ENCODE data around the gene DUSP16.

Gene DUSP16

DNA sequence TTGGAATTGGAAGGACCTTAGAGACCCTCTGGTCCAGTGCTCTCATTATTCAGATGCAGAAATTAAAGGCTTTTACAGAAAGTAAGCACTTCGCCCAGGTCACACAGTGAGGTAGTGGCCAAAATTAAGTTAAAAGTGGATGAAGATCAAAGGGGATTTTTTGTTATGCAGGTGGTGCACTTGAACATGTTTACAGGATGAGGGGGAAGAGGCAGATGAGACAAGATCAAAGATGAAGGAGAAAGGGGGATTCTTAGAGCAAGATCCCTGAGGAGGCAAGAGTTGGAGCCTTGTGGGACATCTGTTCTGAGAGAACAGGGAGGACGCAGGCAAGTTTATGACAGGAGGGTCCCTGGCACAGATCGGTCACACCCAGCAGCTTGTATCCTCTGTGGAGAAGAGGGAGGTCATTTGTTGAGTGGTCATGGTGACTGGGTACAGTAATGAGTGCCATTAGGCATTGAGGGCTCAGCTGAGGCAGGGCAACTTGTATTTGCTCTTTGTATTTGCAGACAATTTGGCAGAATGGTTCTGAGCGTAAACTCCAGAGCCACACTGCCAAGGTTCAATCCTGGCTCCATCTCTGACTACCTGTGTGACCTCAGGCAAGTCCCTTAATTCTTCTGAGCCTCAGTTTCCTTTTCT, 121.8 kb downstream of the DUSP16 start:
- no peak for DNase-seq (ENCODE audit: low spot score)

DNA sequence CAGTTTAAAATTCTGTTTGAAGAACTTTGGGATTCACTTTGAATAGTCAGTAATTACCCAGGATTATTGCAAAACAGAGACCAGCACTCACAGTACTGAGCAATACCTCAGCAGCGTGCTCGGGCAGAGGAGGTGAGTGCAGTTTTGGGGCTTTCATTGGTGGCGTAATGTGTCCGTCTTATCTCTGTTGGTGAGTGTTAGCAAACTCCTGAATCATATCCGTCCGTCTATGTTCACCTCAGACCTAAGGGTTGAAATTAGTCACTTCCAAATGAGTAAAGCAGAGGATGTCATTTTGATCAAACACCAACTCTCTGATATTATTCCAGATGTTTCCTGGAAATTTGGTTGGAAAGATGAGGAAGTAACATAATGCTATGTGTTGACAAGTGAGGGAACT, 123.0 kb downstream of the DUSP16 start:
- peak; percentile 16 for DNase-seq (ENCODE audit: low spot score)

DNA sequence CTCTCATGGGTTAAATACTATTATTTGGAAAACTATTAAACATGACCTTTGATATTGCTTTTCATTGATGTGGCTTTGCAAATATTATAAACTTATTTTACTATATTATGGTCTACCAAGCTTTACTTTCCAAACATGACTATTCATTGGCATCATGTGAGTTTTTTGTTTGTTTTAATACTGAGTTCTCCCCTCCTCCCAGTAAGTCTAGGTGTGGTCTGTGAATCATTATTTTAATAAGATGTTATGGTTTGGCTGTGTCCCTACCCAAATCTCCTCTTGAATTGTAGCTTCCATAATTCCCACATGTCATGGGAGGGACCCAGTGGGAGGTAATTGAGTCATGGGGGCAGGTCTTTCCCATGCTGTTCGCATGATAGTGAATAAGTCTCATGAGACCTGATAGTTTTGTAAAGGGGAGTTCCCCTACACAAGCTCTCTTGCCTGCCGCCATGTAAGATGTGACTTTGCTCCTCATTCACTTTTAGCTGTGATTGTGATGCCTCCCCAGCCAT, 125.8 kb downstream of the DUSP16 start:
- DNase-seq (ENCODE audit: low spot score), result no peak

DNA sequence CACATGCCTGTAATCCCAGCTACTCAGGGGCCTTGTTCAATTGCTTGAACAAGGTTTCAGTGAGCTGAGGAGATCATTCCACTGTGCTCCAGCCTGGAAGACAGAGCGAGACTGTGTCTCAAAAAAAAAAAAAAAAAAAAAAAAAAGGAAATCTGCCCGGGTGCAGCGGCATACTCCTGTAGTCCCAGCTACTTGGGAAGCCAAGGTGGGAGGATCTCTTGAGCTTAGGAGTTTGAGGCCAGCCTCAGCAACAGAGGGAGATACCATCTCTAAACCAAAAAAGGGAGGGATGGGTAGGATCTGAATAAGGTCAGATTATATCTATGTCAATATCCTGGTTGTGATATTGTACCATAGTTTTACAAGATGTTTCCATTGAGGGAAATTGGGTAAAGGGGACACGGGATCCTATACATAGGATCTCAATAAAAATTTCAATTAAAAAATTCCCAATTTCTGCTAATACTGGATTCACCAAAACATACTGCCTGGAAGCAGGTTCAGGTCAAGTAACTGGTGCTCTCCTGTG, 129.4 kb downstream of the DUSP16 start:
- no peak for DNase-seq (ENCODE audit: low spot score)

DNA sequence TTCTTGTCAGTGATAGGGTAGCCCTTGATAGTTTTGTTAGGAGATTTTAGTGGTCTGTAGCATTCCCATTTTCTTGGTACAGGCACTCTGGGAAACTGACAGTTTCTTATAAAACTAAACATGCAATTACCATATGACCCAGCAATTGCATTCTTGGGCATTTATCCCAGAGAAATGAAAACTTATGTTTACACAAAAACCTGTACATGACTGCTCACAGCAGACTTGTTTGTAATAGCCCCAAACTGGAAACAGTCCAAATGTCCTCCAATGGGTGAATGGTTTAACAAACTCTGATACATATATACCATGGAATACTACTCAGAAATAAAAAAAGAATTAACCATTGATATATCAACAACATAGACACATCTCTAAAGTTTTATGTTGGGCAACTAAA, 130.3 kb downstream of the DUSP16 start:
- DNase-seq (ENCODE audit: low spot score), result no peak

DNA sequence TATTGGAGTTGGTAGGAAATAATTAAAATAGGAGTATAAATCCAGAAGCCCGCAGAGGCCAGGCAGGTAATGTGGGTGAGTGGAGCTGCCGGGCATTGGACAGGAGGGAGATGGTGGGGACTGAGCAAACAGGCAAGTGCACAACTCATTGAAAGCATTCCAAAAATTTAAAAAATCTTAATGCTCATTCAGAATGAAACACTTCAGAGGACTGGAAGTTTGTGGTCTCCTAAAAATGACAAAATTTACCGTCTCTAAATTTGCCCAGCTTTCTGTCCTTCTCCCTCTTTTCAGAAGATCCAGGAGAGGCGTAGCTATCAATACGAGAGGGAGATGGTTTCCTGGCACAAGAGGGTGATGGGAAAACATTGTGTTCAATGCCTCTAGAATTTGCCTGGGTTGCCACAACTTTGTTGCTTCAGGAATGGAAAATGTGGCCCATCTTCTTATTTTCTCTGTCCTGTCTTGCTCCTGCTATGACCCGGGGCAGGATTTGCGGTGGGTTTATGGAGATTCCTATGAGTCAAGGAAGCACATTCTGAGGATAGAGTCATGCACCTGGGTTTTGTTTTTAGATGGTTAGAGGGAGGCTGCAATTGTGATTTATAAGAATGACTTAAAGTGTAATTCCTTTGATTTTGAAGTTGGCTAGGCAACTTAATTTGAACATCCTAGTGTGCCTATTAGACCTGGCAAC, 133.6 kb downstream of the DUSP16 start:
- no peak for DNase-seq (ENCODE audit: low spot score)

DNA sequence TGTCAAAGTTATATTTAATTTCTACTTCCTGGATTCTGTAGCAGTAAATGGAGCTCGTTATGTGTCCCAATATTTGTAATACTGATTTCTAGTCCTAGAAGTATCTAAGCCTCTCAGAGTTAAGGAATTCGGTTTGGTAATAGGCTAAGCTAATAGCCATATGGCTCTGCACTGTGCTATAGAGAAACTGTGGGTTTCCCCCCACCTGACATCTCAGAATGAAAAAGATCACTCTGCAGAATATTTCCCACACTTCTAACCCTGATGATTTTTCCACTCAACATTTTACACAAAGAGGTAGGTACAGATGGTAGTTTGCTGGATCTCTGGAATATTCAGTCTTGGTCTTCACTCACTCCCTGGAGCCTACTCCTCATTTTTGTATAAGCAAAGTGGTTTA, 134.6 kb downstream of the DUSP16 start:
- DNase-seq (ENCODE audit: low spot score), result no peak

DNA sequence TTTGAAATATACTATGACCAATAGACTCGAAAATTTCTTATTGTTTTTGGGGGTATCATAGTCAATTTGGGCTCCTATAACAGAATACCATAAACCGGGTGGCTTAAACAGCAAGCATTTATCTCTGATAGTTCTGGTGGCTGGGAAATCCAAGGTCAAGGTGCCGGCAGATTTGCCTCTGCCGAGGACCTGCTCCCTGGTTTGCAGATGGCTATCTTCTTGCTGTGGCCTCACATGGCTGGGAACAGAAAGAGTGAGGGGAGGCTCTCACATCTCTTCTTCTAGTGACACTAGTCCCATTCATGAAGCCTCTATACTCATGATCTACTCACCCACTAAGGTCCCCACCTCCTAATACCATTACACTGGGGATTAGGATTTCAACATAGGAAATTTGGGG, 135.1 kb downstream of the DUSP16 start:
- DNase-seq (ENCODE audit: low spot score), result no peak

DNA sequence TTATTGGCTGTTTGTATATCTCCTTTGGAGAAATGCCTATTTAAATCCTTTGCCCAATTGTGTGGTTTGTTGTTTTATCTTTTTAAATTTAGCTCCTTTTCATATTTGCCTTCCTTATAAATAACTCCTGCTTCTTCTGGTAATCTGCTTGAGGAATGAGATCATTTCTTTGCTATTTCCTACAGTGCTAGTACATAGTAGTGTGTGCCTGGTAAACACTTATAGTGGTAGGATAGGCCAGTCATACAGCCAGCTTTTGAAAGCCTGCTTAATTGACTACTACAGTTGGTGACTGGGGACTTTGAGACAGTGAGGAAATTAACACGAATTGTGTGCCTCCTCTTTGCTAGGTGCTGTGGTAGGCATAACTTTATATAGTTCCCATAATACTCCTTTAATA, 137.0 kb downstream of the DUSP16 start:
- no peak for DNase-seq (ENCODE audit: low spot score)

DNA sequence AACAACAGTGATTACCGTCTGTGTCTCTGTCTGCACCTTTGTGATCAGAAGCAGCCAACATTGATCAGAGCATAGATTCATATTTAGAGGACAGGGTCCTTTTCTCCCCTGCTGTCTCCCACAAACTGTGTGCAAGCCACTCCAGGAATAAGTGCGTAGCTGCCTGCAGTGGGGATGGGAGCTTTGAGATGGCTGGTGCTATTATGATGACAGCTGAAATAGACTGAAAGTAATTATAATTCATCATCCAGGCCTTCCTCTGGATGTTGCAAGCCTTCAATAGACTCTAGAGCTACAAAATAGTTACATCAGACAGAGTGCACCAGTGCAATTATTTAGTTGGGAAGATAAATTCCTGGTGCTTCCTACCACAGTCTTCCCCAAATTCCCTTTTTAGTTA, 137.7 kb downstream of the DUSP16 start:
- DNase-seq (ENCODE audit: low spot score), result no peak
